GM23248 (cell line): ENCODE data around the gene KLK2.

Experiments
- EZH2 ChIP-seq: fragments of 200-600 bp; sonication (generic); IDR thresholded peaks from 2 replicates; pipeline ENCODE4 v1.6.1; 2018; ENCODE audit warnings: antibody characterized with exemption, mild to moderate bottlenecking; ENCODE audit not compliant: insufficient read depth, poor library complexity, severe bottlenecking
- EZH2phosphoT487 ChIP-seq: fragments of 200-600 bp; sonication (generic); IDR thresholded peaks from 2 replicates; pipeline ENCODE4 v1.6.1; 2018; ENCODE audit warnings: antibody characterized with exemption, moderate library complexity, mild to moderate bottlenecking, low read depth; ENCODE audit not compliant: insufficient read depth

DNA sequence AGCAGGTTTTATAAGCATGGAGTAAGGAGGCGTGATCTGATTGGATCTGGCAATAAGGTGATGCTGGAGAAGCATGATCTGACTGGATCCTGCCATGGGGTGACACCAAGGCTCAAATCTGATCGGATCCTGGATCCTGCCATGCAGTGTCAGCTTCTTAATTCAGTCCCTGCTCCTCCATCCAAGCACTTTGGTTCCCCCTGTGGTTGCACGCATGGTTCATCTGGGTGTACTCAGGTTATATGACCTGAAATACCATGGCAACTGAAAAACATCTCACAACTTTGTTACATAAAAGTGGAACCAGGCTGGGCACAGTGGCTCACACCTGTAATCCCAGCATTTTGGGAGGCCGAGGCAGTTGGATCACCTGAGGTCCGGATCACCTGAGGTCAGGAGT, 55.6 kb downstream of the KLK2 start:
- TF ChIP-seq EZH2 (no peak), EZH2phosphoT487 (no peak)
